Chondrocyte (in vitro differentiated cells): ENCODE data around the gene FUCA1. TPM values are rescaled to one million over a fixed set of nuclear protein-coding genes. Genes with fewer than 3 reads are reported as not detected.
"Not testable (repeated sequence)": the region's sequence is repeated elsewhere in the genome, so short reads cannot be mapped to it uniquely, and the experiment has no call there.

ENCODE experiments used
- DNase-seq: peaks from one replicate; pipeline ENCODE4 v3.0.0; 2021; ENCODE audit warnings: mixed read lengths, low spot score
- H3K27ac Mint-ChIP-seq: one replicate; pipeline ENCODE4 v1.8.0; 2021; ENCODE audit warnings: mild to moderate bottlenecking, moderate library complexity, mixed read lengths; ENCODE audit not compliant: unreplicated experiment
- H3K27me3 Mint-ChIP-seq: 2 replicates; pipeline ENCODE4 v1.8.0; 2021; ENCODE audit warnings: low read depth, mixed read lengths
- H3K36me3 Mint-ChIP-seq: 2 replicates; pipeline ENCODE4 v1.8.0; 2021; ENCODE audit warnings: low read depth, mixed read lengths
- H3K4me1 Mint-ChIP-seq: 2 replicates; pipeline ENCODE4 v1.8.0; 2021; ENCODE audit warnings: low read depth, mild to moderate bottlenecking, mixed read lengths
- H3K4me3 Mint-ChIP-seq: one replicate; pipeline ENCODE4 v1.8.0; 2021; ENCODE audit warnings: mild to moderate bottlenecking, moderate library complexity, mixed read lengths; ENCODE audit not compliant: unreplicated experiment
- H3K9me3 Mint-ChIP-seq: 2 replicates; pipeline ENCODE4 v1.8.0; 2021; ENCODE audit warnings: low read depth, mixed read lengths
- total RNA-seq: library from RNA; stranded (reverse); gene quantifications from 3 replicates; pipeline ENCODE4 v1.2.1, GENCODE V29; 2021
- TF ChIP-seq, protein P1 (sequence below): fragments of 200-600 bp; sonication (generic); IDR thresholded peaks from 2 replicates; pipeline ENCODE4 v1.5.0; 2021; ENCODE audit warnings: antibody characterized with exemption, mild to moderate bottlenecking, moderate library complexity

The FUCA1 gene
- total RNA-seq, 1 donor from 2014 or later: 15.6 TPM

DNA sequence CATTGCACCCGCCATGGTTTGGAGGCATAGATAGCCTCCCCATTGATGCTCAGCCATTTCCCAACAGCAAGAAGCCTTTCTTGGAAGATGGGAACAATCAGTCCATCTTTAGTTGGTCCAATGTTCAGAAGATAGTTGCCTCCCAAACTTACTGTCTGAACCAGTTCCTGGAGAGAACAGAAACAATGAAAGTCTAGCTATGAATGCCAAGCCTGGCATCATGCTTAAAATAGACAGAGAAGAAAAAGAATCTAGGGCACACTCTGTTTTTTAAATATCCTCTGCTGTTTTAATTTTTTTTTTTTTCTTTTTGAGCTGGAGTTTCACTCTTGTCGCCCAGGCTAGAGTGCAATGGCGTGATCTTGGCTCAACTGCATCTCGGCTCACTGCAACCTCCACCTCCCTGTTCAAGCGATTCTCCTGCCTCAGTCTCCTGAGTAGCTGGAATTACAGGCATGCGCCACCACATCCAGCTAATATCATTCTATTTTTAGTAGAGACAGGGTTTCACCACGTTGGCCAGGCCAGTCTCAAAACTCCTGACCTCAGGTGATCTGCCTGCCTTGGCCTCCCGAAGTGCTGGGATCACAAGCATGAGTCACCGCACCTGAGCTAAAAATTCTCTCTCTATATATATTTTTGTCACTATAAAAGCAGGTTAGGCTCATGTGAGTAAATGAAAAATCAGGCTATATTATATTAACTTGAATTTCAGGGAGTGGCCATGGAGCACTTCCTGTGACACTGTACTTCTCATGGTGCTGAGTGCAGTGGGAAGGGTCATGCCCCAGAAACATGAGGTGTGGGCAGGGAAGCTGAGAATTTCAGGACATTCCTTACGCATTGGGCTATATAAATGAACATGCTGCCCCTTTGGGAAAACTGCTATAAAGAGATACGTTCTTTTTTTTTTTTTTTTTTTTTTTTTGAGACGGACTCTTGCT is 19.1 kb downstream of the FUCA1 start:
- no peaks in the 10 kb centered on the region for H3K4me1 Mint-ChIP-seq
- no peak overlapping the region for H3K27ac Mint-ChIP-seq
- no peaks in the 10 kb centered on the region for H3K27me3 Mint-ChIP-seq
- TF ChIP-seq, protein P1, sequence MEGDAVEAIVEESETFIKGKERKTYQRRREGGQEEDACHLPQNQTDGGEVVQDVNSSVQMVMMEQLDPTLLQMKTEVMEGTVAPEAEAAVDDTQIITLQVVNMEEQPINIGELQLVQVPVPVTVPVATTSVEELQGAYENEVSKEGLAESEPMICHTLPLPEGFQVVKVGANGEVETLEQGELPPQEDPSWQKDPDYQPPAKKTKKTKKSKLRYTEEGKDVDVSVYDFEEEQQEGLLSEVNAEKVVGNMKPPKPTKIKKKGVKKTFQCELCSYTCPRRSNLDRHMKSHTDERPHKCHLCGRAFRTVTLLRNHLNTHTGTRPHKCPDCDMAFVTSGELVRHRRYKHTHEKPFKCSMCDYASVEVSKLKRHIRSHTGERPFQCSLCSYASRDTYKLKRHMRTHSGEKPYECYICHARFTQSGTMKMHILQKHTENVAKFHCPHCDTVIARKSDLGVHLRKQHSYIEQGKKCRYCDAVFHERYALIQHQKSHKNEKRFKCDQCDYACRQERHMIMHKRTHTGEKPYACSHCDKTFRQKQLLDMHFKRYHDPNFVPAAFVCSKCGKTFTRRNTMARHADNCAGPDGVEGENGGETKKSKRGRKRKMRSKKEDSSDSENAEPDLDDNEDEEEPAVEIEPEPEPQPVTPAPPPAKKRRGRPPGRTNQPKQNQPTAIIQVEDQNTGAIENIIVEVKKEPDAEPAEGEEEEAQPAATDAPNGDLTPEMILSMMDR: no peak
- H3K36me3 Mint-ChIP-seq: peaks cover 26% of the 10 kb centered on the region
- DNase-seq: no peak
- H3K4me3 Mint-ChIP-seq: no peak overlapping the region
- H3K9me3 Mint-ChIP-seq: peaks cover 11% of the 10 kb centered on the region

GRCh38 chr1:23847482-23848095 is 20.5 kb downstream of the FUCA1 start:
- not testable (repeated sequence) for H3K4me3 Mint-ChIP-seq, H3K27me3 Mint-ChIP-seq, DNase-seq, H3K4me1 Mint-ChIP-seq, H3K27ac Mint-ChIP-seq
- peaks cover 11% of the 10 kb centered on the region for H3K9me3 Mint-ChIP-seq
- H3K36me3 Mint-ChIP-seq: peaks cover 24% of the 10 kb centered on the region

DNA sequence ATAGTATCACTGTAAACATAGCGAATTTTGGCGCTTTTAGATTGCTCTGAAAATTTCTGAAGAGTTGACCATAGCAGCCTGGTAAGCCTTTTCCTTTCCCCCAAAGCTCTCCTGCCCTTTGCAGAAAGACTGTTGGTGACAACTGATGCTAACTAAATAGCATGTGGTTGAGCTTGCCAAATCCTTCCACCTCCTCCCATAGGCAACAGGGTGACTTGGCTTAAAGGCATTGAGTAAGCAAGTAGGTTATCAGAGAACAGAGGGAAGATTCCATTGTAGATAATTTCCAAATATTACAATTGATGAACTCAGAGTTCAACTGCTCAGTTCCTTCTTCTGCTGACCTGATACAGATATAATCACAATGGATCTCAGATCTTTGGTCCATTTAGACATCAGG is 22.9 kb downstream of the FUCA1 start:
- TF ChIP-seq, protein P1: no peak
- Mint-ChIP-seq H3K4me1 (no peaks in the 10 kb centered on the region), H3K9me3 (peaks cover 11% of the 10 kb centered on the region), H3K36me3 (peaks cover 24% of the 10 kb centered on the region), H3K4me3 (no peak overlapping the region), H3K27me3 (peaks cover 3% of the 10 kb centered on the region), H3K27ac (no peak overlapping the region)
- DNase-seq: no peak

- peaks cover 3% of the 10 kb centered on the region for H3K27me3 Mint-ChIP-seq
- peaks cover under 1% of the 10 kb centered on the region for H3K4me1 Mint-ChIP-seq
Measured at GRCh38 chr1:23843644-23844043, 24.4 kb downstream of the FUCA1 start.

DNA sequence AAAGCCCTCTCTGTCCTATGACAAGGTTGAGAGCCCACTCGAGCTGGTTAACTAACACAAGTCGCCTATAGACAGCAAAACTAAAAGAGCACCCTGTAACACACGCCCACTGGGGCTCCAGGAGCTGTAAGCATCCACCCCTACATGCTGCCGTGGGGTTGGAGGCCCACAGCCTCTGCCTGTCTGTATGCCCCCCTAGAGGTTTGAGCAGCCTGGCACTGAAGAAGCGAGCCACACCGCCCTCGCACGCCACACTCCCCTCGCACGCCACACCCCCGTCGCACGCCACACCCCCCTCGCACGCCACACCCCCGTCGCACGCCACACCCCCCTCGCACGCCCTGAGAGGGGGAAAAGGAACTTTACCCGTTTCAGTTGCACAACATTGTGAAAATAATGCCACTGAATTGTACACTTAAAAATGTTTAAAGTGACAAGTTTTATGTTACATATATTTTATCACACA is 29.7 kb downstream of the FUCA1 start:
- Mint-ChIP-seq H3K36me3 (no peaks in the 10 kb centered on the region), H3K27me3 (peaks cover 11% of the 10 kb centered on the region), H3K4me3 (peak overlapping the region; percentile 73), H3K4me1 (peaks cover 6% of the 10 kb centered on the region), H3K27ac (peak overlapping the region; percentile 65), H3K9me3 (no peaks in the 10 kb centered on the region)
- TF ChIP-seq, protein P1: no peak
- no peak for DNase-seq

More at GRCh38 chr1:23843644-23844043, 24.4 kb downstream of the FUCA1 start:
- peaks cover 24% of the 10 kb centered on the region for H3K36me3 Mint-ChIP-seq
- no peak overlapping the region for H3K27ac Mint-ChIP-seq
- H3K9me3 Mint-ChIP-seq: peaks cover 11% of the 10 kb centered on the region
- DNase-seq: no peak
- no peak overlapping the region for H3K4me3 Mint-ChIP-seq
- TF ChIP-seq, protein P1: no peak
